Measurements from ENCODE around the gene TPCN1.

The TPCN1 gene

DNA sequence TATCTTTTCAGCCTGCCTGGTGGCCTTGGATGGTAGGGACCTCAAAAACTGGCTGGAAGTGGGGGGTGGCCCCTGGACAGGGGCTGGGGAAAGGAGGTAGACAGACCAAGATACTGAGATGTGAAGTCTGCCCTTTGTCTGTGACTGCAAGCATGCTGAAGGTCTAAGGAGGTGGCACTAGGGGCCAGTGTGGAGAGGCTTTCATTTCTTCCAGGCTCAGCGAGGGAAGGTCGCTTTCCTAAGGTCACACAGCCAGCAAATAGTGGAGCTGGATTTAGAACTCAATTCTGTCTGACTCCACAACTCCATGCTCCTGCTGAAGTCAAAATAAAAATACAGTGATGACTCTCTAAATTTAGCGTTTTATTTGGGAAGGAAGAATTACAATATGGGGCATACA lies 125.8 kb downstream of the TPCN1 start:
- DNase-seq: no peak

DNA sequence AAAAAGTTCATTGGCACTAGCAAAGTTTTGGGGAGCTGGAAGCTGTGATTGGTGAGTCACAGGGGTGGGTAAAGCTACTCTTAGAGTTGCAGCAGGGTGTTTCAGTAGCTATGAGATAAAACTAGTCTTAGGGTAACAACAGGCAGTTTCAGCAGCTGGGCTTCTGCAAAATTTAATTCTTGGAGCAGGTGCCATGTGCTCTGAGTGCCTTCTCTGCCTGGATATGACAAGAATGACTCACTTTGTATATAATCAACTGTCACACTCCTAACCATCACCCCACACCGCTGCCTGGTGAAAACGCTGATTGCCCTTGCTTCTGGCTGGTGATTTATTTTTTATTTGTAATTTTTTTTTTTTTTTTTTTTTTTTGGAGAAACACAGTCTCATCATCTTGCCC lies 126.6 kb downstream of the TPCN1 start:
- DNase-seq: no peak
